ENCODE measurements around the gene MTHFD2.

MTHFD2 gene

GRCh38 chr2:74194799-74195198 lies 3.6 kb upstream of the MTHFD2 start:
- DNase-seq (ENCODE audit: low read depth), result no peak
- H3K4me3 ChIP-seq (replicated peaks; ENCODE audit: low read depth, low read length), result no peak overlapping the region
- TF ChIP-seq, protein P1, sequence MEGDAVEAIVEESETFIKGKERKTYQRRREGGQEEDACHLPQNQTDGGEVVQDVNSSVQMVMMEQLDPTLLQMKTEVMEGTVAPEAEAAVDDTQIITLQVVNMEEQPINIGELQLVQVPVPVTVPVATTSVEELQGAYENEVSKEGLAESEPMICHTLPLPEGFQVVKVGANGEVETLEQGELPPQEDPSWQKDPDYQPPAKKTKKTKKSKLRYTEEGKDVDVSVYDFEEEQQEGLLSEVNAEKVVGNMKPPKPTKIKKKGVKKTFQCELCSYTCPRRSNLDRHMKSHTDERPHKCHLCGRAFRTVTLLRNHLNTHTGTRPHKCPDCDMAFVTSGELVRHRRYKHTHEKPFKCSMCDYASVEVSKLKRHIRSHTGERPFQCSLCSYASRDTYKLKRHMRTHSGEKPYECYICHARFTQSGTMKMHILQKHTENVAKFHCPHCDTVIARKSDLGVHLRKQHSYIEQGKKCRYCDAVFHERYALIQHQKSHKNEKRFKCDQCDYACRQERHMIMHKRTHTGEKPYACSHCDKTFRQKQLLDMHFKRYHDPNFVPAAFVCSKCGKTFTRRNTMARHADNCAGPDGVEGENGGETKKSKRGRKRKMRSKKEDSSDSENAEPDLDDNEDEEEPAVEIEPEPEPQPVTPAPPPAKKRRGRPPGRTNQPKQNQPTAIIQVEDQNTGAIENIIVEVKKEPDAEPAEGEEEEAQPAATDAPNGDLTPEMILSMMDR (IDR thresholded peaks at IDR 0.05; ENCODE audit: low read length, missing control alignments), result no peak

GRCh38 chr2:74197049-74197448 lies 1.4 kb upstream of the MTHFD2 start:
- TF ChIP-seq, protein P1 (IDR thresholded peaks at IDR 0.05; ENCODE audit: low read length, missing control alignments), result no peak
- no peak overlapping the region for H3K4me3 ChIP-seq (replicated peaks; ENCODE audit: low read depth, low read length)
- DNase-seq (ENCODE audit: low read depth), result no peak

GRCh38 chr2:74198023-74198460 lies 373 bp upstream of the MTHFD2 start:
- DNase-seq (ENCODE audit: low read depth), result no peak
- H3K4me3 ChIP-seq (replicated peaks; ENCODE audit: low read depth, low read length), result peak overlapping the region; percentile 77
- TF ChIP-seq, protein P1 (IDR thresholded peaks at IDR 0.05; ENCODE audit: low read length, missing control alignments), result no peak

GRCh38 chr2:74199275-74199701 lies 873 bp downstream of the MTHFD2 start:
- TF ChIP-seq, protein P1 (IDR thresholded peaks at IDR 0.05; ENCODE audit: low read length, missing control alignments), result no peak
- peak overlapping the region; percentile 77 for H3K4me3 ChIP-seq (replicated peaks; ENCODE audit: low read depth, low read length)
- DNase-seq (ENCODE audit: low read depth), result no peak

DNA sequence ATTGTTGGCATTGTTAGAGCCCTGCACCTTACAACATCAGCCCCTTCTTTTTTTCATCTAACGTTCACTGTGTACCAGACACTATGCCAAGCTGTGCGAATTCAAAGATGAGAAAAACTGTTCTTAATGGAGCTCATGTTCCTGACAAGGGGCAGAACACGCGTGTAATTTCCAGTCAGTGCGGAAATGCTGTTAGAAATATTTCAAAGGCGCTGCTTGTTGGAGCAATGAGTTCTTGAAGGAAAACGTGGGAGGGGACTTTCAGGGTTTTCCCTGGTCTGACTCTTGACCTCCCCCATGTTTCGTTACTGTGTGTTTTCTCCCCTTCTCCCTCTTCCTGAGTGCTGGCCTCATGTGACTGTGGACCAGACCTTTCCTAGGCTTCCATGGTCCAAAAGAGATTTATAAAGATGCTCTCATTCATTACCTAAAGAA lies 1.5 kb downstream of the MTHFD2 start:
- peak; percentile 55 for DNase-seq (ENCODE audit: low read depth)
- H3K4me3 ChIP-seq (replicated peaks; ENCODE audit: low read depth, low read length), result peak overlapping the region; percentile 77
- TF ChIP-seq, protein P1 (IDR thresholded peaks at IDR 0.05; ENCODE audit: low read length, missing control alignments), result no peak

DNA sequence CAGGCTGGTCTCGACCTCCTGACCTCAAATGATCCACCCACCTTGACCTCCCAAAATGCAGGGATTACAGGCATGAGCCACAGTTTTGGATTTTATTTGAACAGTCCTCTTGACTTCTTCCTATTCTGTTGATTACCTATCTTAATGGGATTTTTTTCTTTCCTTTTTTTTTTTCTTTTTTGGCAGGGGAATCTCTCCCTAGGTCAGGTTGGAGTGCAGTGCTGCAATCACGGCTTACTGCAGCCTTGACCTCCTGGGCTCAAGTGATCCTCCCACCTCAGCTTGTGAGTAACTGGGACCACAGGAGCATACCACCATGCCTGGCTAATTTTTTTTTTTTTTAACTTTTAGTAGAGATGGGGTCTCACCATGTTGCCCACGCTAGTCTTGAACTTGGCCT lies 2.8 kb downstream of the MTHFD2 start:
- no peak for DNase-seq (ENCODE audit: low read depth)
- peak overlapping the region; percentile 77 for H3K4me3 ChIP-seq (replicated peaks; ENCODE audit: low read depth, low read length)
- TF ChIP-seq, protein P1 (IDR thresholded peaks at IDR 0.05; ENCODE audit: low read length, missing control alignments), result no peak

DNA sequence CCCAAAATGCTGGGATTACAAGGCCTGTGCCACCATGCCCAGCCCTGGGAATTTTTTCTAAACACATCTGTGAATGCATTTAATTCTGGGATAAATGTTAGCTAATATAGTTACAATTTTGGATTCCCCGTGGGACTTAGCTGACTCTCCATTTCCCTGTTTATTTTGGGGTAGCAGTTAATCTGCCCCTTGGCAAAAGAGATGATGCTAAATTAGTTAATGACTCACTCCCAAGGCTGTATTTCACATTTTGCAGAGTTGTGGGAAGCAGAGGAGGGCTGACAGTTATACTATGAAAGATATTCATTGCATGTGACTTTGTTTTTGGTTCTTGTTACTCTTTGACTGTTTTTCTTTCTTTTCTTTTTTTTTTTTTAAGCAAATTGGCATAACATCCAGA lies 3.2 kb downstream of the MTHFD2 start:
- TF ChIP-seq, protein P1 (IDR thresholded peaks at IDR 0.05; ENCODE audit: low read length, missing control alignments), result no peak
- peak overlapping the region; percentile 77 for H3K4me3 ChIP-seq (replicated peaks; ENCODE audit: low read depth, low read length)
- DNase-seq (ENCODE audit: low read depth), result peak; percentile 52

All from fibroblast of pulmonary artery (primary cell).